RWPE2 (cell line): ENCODE data around the gene RTF1.
A peak's percentile ranks its signal among the peaks of the same experiment; 100 is the strongest.

Experiments used
- ATAC-seq: fragments of 200-7000 bp; cut with Tn5 transposase; 3 replicates; pipeline ENCODE4 v1.9.1; 2021; ENCODE audit warnings: low read depth
- DNase-seq: peaks from one replicate; pipeline ENCODE4 v3.0.0-alpha.2; 2020; ENCODE audit warnings: low spot score
- H3K27ac ChIP-seq: fragments of 450-650 bp; 2 replicates; pipeline ENCODE4 v1.5.1; 2017; ENCODE audit warnings: mild to moderate bottlenecking; ENCODE audit not compliant: poor library complexity, severe bottlenecking
- H3K27me3 ChIP-seq: fragments of 250-450 bp; sonication (Bioruptor Pico); 2 replicates; pipeline ENCODE4 v1.5.1; 2021; ENCODE audit warnings: mild to moderate bottlenecking, moderate library complexity; ENCODE audit not compliant: insufficient read depth, poor library complexity, severe bottlenecking
- H3K36me3 ChIP-seq: fragments of 250-450 bp; sonication (Bioruptor Pico); 2 replicates; pipeline ENCODE4 v1.5.1; 2020; ENCODE audit warnings: low read depth, mild to moderate bottlenecking, moderate library complexity
- H3K4me1 ChIP-seq: fragments of 250-450 bp; sonication (Bioruptor Pico); 2 replicates; pipeline ENCODE4 v1.5.1; 2021; ENCODE audit warnings: mild to moderate bottlenecking, moderate library complexity; ENCODE audit not compliant: insufficient read depth, poor library complexity, severe bottlenecking
- H3K4me3 ChIP-seq: fragments of 250-450 bp; sonication (Bioruptor Pico); 2 replicates; pipeline ENCODE4 v1.5.1; 2021; ENCODE audit warnings: mild to moderate bottlenecking, moderate library complexity; ENCODE audit not compliant: severe bottlenecking
- H3K9me3 ChIP-seq: fragments of 250-450 bp; sonication (Bioruptor Pico); 2 replicates; pipeline ENCODE4 v1.5.1; 2021; ENCODE audit warnings: mild to moderate bottlenecking, moderate library complexity; ENCODE audit not compliant: severe bottlenecking
- CTCF ChIP-seq: fragments of 450-650 bp; IDR thresholded peaks from one replicate; pipeline ENCODE4 v1.5.1; 2017; ENCODE audit warnings: mild to moderate bottlenecking, moderate library complexity; ENCODE audit not compliant: poor library complexity, severe bottlenecking

Gene RTF1

GRCh38 chr15:41487381-41487780 lies 70.5 kb downstream of the RTF1 start:
- no peak for DNase-seq
- Histone ChIP-seq H3K27ac (no peak overlapping the region), H3K9me3 (no peaks in the 10 kb centered on the region), H3K4me3 (no peak overlapping the region), H3K4me1 (peaks cover 9% of the 10 kb centered on the region), H3K27me3 (no peaks in the 10 kb centered on the region), H3K36me3 (peaks cover 2% of the 10 kb centered on the region)
- no peak for TF ChIP-seq CTCF
- ATAC-seq = no peak

GRCh38 chr15:41487802-41488201 lies 70.9 kb downstream of the RTF1 start:
- Histone ChIP-seq H3K27me3 (no peaks in the 10 kb centered on the region), H3K27ac (no peak overlapping the region), H3K4me3 (no peak overlapping the region), H3K9me3 (no peaks in the 10 kb centered on the region), H3K36me3 (no peaks in the 10 kb centered on the region), H3K4me1 (peaks cover 14% of the 10 kb centered on the region)
- DNase-seq = no peak
- no peak for TF ChIP-seq CTCF
- ATAC-seq = no peak

GRCh38 chr15:41489641-41490040 lies 72.7 kb downstream of the RTF1 start:
- ATAC-seq = no peak

GRCh38 chr15:41490355-41490754 lies 73.5 kb downstream of the RTF1 start:
- H3K27me3 ChIP-seq = peaks cover 11% of the 10 kb centered on the region
- peak overlapping the region; percentile 38 for H3K27ac ChIP-seq
- no peaks in the 10 kb centered on the region for H3K36me3 ChIP-seq
- ATAC-seq = peak; percentile 79
- H3K4me3 ChIP-seq = no peak overlapping the region
- peaks cover 15% of the 10 kb centered on the region for H3K4me1 ChIP-seq
- no peak for TF ChIP-seq CTCF
- no peaks in the 10 kb centered on the region for H3K9me3 ChIP-seq
- no peak for DNase-seq

More at GRCh38 chr15:41489641-41490040, 72.7 kb downstream of the RTF1 start:
- Histone ChIP-seq H3K27me3 (peaks cover 6% of the 10 kb centered on the region), H3K4me1 (peaks cover 15% of the 10 kb centered on the region), H3K27ac (peak overlapping the region; percentile 38), H3K9me3 (no peaks in the 10 kb centered on the region), H3K36me3 (no peaks in the 10 kb centered on the region), H3K4me3 (no peak overlapping the region)
- no peak for DNase-seq
- TF ChIP-seq CTCF = no peak

GRCh38 chr15:41491889-41492288 lies 75.0 kb downstream of the RTF1 start:
- no peak for DNase-seq
- Histone ChIP-seq H3K4me3 (no peak overlapping the region), H3K9me3 (no peaks in the 10 kb centered on the region), H3K4me1 (peaks cover 15% of the 10 kb centered on the region), H3K27me3 (peaks cover 11% of the 10 kb centered on the region), H3K36me3 (no peaks in the 10 kb centered on the region), H3K27ac (no peak overlapping the region)
- TF ChIP-seq CTCF = no peak
- no peak for ATAC-seq
